Hepatocyte (in vitro differentiated cells): ENCODE results near the gene SIRT4.

ENCODE experiments used
- CTCF ChIP-seq: fragments of 200-600 bp; sonication (generic); IDR thresholded peaks from 2 replicates; pipeline ENCODE4 v1.5.1; 2016; ENCODE audit warnings: antibody characterized with exemption, mild to moderate bottlenecking; ENCODE audit not compliant: poor library complexity
- EZH2 ChIP-seq: fragments of 200-600 bp; sonication (generic); IDR thresholded peaks from 2 replicates; pipeline ENCODE4 v1.6.1; 2016; ENCODE audit warnings: antibody characterized with exemption, mild to moderate bottlenecking, borderline replicate concordance

- TF ChIP-seq CTCF (no peak), EZH2 (no peak)
These were observed 15.2 kb upstream of the SIRT4 start for GRCh38 chr12:120286768-120287490.
